Measurements from ENCODE around the gene TOM1L2.

The TOM1L2 gene

DNA sequence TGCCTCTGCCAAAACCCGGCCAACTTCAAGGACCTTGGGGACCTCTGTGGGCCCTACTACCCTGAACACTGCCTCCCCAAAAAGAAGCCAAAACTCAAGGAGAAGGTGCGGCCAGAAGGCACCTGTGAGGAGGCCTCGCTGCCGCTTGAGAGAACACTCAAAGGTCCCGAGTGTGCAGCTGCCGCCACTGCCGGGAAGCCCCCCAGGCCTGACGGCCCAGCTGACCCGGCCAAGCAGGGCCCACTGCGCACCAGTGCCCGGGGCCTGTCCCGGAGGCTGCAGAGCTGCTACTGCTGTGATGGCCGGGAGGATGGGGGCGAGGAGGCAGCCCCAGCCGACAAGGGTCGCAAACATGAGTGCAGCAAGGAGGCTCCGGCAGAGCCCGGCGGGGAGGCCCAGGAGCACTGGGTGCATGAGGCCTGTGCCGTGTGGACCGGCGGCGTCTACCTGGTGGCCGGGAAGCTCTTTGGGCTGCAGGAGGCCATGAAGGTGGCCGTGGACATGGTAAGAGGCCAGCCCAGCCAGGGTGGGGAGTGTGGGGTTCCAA lies 174.1 kb downstream of the TOM1L2 start:
- DNase-seq: no peak

GRCh38 chr17:17797119-17797809 lies 174.9 kb downstream of the TOM1L2 start:
- DNase-seq: no peak

GRCh38 chr17:17796787-17797061 lies 175.5 kb downstream of the TOM1L2 start:
- no peak for DNase-seq

- DNase-seq: no peak
These were observed 176.0 kb downstream of the TOM1L2 start for GRCh38 chr17:17795946-17796786.

- DNase-seq: no peak
These were observed 176.9 kb downstream of the TOM1L2 start for GRCh38 chr17:17795296-17795695.

DNA sequence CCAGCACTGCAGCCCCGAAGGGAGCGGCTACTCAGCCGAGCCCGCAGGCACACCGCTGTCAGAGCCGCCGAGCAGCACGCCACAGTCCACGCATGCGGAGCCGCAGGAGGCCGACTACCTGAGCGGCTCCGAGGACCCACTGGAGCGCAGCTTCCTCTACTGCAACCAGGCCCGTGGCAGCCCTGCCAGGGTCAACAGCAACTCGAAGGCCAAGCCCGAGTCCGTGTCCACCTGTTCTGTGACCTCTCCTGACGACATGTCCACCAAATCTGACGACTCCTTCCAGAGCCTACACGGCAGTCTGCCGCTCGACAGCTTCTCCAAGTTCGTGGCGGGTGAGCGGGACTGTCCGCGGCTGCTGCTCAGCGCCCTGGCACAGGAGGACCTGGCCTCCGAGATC lies 177.8 kb downstream of the TOM1L2 start:
- DNase-seq: no peak

All from activated CD4-positive, CD25-positive, alpha-beta regulatory T cell (primary cell).